ENCODE measurements around the gene RETREG2.
"Not testable (repeated sequence)": the region's sequence is repeated elsewhere in the genome, so short reads cannot be mapped to it uniquely, and the experiment has no call there.

RETREG2 gene

DNA sequence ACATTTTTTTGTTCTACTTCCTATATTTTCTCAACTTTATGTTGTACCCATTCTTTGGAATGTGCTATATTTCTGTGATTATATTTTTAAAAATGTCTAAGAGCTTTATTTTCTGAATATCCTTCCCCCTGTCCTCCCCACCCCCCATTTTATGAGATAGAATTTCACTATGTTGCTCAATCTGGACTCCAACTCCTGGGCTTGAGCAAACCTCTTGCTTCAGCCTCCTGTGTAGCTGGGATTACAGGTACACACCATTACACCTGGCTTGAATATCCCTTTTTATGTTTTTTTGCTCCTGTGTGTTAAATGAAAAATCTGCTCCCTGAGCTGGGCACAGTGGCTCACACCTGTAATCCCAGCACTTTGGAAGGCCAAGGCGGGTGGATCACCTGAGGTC lies 19.3 kb downstream of the RETREG2 start:
- DNase-seq (ENCODE audit: low spot score), result no peak

GRCh38 chr2:219198974-219199373 lies 20.9 kb downstream of the RETREG2 start:
- DNase-seq (ENCODE audit: low spot score), result no peak

GRCh38 chr2:219199470-219200211 lies 21.6 kb downstream of the RETREG2 start:
- no peak for DNase-seq (ENCODE audit: low spot score)

GRCh38 chr2:219200502-219201326 lies 22.6 kb downstream of the RETREG2 start:
- not testable (repeated sequence) for DNase-seq (ENCODE audit: low spot score)

DNA sequence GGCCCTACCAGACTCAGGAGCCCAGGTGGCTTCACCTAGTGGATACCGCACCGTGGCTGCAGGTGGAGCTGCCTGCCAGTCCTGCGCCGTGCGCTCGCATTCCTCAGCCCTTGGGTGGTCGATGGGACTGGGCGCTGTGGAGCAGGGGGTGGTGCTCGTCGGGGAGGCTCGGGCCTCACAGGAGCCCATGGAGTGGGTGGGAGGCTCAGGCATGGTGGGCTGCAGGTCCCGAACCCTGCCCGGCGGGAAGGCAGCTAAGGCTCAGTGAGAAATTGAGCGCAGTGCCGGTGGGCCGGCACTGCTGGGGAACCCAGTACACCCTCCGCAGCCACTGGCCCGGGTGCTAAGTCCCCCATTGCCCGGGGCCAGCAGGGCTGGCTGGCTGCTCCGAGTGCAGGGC lies 23.3 kb downstream of the RETREG2 start:
- DNase-seq (ENCODE audit: low spot score), result not testable (repeated sequence)

GRCh38 chr2:219204425-219205164 lies 26.5 kb downstream of the RETREG2 start:
- no peak for DNase-seq (ENCODE audit: low spot score)

DNA sequence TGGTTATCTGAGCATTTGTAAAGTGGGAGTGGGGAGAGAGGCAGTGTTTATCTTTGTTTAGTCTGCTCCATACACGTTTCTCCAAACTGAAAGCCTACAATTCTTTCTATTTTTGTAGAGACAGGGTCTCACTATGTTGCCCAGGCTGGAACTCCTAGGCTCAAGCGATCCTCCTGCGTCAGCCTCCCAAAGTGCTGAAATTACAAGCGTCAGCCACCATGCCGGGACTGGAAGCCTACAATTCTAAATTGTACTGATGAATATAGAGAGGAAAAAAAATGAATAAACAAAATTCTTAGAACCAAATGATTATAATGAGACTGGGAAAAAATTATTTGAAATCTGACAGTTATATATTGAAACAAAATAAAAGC lies 27.1 kb downstream of the RETREG2 start:
- no peak for DNase-seq (ENCODE audit: low spot score)

DNA sequence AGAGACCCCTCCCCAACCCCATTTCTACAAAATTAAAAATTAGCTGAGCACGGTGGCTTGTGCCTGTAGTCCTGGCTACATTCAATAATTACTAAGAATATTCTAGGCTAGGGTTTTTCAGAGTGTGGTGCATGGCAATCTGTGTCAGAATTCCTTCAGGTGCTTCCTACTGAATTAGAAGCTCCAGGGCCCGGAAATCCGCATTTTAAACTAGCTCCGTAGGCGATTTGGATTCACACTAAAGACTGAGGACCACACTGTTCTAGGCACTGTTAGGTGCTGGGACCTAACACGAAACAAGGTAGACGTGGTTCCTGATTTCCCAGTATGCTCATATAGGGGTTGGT lies 27.9 kb downstream of the RETREG2 start:
- no peak for DNase-seq (ENCODE audit: low spot score)

DNA sequence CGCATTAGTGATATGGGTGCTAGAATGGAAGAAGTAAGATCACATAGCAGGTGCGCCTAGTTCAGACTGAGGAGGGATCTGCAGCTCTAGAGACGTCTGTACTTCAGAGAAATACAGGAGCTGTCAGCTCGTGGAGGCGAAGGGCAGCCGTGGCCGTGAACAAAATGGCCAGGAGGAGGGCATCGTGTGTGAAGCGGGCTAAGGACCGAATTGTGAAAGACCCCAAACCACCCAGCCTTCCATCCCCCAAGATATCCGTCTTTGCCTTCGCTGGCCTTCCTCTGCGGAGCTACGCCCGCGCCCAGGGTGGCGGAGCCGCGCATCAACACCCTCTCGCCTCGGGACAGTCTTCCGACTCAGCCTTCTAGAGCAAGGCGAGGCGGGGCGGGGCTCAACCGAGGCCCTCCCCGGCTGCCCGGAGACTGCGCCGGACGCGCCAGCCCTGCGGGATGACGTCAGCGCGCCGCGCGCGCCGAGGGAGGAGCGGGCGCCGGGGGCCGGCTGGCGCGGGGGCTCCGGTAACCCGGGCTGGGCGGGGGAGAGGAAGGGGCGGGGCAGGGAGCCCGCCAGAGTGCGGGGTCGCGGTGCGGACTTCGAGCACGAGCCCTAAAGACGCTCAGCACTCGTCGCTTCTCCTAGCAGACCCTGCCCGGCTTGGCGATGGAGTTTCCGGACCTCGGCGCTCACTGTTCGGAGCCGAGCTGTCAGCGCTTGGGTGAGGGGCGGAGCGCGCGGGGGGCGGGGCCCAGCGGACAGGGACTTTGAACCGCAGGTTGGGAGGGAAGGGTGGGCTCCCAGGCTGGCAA lies 28.5 kb downstream of the RETREG2 start, which contains the start of gene ZFAND2B:
TSS of gene ZFAND2B (plus strand) at position 455 of the 806 bp plus-strand sequence. CDS start at position 661, 206 bp downstream.
- DNase-seq (ENCODE audit: low spot score), result peak; percentile 97

GRCh38 chr2:219207134-219207883 lies 29.2 kb downstream of the RETREG2 start:
- DNase-seq (ENCODE audit: low spot score), result no peak

DNA sequence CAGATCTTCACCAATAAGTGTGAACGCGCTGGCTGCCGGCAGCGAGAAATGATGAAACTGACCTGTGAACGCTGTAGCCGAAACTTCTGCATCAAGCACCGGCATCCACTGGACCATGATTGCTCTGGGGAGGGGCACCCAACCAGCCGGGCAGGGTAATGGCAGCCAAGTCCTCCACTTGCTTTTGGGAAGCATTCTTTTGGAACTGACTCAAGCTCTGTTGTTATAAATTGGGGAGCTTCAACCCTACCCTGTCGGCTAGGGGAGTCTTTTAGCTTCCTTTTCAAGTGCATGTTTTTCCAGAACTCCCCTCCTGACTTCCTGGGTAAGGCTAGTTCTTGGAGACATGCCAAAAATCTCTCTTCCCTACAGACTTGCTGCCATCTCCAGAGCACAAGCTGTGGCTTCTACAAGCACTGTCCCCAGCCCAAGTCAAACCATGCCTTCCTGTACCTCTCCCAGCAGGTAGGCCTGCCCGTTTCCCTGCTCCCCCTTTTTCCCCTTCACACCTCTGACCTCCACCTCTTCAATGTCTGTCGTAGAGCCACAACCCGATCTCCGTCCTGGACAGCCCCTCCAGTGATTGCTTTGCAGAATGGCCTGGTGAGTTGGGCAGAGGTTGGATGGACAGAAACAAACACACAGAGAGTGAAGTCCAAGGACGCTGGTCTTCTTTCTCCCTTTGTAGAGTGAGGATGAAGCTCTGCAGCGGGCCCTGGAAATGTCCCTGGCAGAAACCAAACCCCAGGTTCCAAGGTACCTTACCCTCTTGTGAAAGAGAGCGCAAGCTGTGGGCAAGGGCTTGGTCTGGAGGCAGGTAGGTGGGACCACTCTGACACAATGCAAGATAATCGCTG lies 30.0 kb downstream of the RETREG2 start:
- no peak for DNase-seq (ENCODE audit: low spot score)

GRCh38 chr2:219209236-219210195 lies 31.4 kb downstream of the RETREG2 start:
- DNase-seq (ENCODE audit: low spot score), result no peak

GRCh38 chr2:219210196-219210885 lies 32.3 kb downstream of the RETREG2 start:
- no peak for DNase-seq (ENCODE audit: low spot score)

- no peak for DNase-seq (ENCODE audit: low spot score)
Measured at GRCh38 chr2:219210886-219211362, 32.8 kb downstream of the RETREG2 start.

DNA sequence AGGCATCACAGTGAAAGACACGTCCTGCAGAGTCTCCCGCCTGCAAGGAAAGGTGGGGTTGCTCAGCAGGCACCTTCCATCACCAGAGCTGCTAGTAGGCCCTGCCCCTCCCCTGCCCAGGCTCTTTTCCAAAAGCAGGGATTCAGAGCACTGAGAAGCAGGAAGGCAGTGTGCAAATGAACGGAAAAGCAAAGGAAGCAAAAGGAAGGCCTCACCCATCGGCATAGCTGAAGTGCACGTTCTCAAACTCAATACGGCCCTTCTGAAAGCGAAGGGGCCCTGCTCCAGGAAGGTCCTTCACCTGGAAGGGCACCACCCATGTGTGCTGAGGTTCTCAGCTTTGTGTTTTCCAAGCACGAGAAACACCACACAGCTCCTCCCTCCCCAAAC lies 34.9 kb downstream of the RETREG2 start:
- no peak for DNase-seq (ENCODE audit: low spot score)

- no peak for DNase-seq (ENCODE audit: low spot score)
Measured at GRCh38 chr2:219213486-219214071, 35.5 kb downstream of the RETREG2 start.

- no peak for DNase-seq (ENCODE audit: low spot score)
Measured at GRCh38 chr2:219214141-219214540, 36.1 kb downstream of the RETREG2 start.

DNA sequence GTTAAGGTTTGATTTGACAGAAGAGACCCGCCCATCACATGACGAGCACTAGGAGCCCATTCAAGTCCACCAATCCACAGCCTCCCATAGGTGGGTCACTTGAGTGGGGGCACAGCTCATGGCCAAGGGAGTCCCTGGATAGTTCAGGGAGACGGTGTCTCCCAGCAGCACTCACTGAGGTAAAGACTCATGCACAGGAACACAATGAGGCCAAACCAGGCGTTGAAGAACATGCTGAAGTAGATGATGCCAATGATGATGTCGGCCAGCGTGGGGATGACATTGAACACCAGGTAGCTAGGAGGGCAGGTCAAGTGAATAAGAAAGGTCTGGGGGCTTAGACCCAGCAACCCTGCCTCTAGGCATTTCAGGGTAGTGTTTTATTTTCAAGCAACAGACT lies 36.7 kb downstream of the RETREG2 start:
- no peak for DNase-seq (ENCODE audit: low spot score)
